Mesendoderm (in vitro differentiated cells): ENCODE measurements around the gene HTT.

Experiments
- DNase-seq: peaks from one replicate; pipeline ENCODE4 v3.0.0; 2013
- H2AK5ac ChIP-seq: 2 replicates; pipeline ENCODE4 v1.6.1; 2013; ENCODE audit warnings: low read length, inconsistent platforms
- H2BK120ac ChIP-seq: 2 replicates; pipeline ENCODE4 v1.6.1; 2013; ENCODE audit warnings: low read depth, mild to moderate bottlenecking, low read length, moderate library complexity, mixed read lengths
- H2BK15ac ChIP-seq: replicated peaks from 2 replicates; pipeline ENCODE4 v1.6.1; 2013; ENCODE audit warnings: low read depth, mild to moderate bottlenecking, moderate library complexity
- H2BK5ac ChIP-seq: 2 replicates; pipeline ENCODE4 v1.6.1; 2013; ENCODE audit warnings: low read length, inconsistent platforms
- H3K18ac ChIP-seq: 2 replicates; pipeline ENCODE4 v1.6.1; 2013; ENCODE audit warnings: mild to moderate bottlenecking, low read length, mixed read lengths
- H3K23ac ChIP-seq: one replicate; pipeline ENCODE4 v1.6.1; 2013; ENCODE audit warnings: low read length
- H3K27ac ChIP-seq: 2 replicates; pipeline ENCODE4 v1.5.1; 2013; ENCODE audit warnings: low read depth, mild to moderate bottlenecking, inconsistent platforms, low read length, moderate library complexity
- H3K27me3 ChIP-seq: 2 replicates; pipeline ENCODE4 v1.6.1; 2013; ENCODE audit warnings: low read length, control low read depth, mild to moderate bottlenecking, inconsistent platforms; ENCODE audit not compliant: insufficient read depth, poor library complexity
- H3K36me3 ChIP-seq: 2 replicates; pipeline ENCODE4 v1.6.1; 2013; ENCODE audit warnings: low read length, inconsistent platforms; ENCODE audit not compliant: control insufficient read depth, insufficient read depth
- H3K4ac ChIP-seq: one replicate; pipeline ENCODE4 v1.6.1; 2013; ENCODE audit warnings: low read depth, mild to moderate bottlenecking, low read length, moderate library complexity
- H3K4me1 ChIP-seq: 2 replicates; pipeline ENCODE4 v1.6.1; 2013; ENCODE audit warnings: low read depth, low read length, inconsistent platforms; ENCODE audit not compliant: control insufficient read depth
- H3K4me2 ChIP-seq: 2 replicates; pipeline ENCODE4 v1.6.1; 2013; ENCODE audit warnings: low read length
- H3K4me3 ChIP-seq: 2 replicates; pipeline ENCODE4 v1.5.1; 2013; ENCODE audit warnings: mild to moderate bottlenecking, low read length
- H3K56ac ChIP-seq: one replicate; pipeline ENCODE4 v1.6.1; 2013; ENCODE audit warnings: low read length
- H3K79me1 ChIP-seq: 2 replicates; pipeline ENCODE4 v1.6.1; 2013; ENCODE audit warnings: low read length, inconsistent platforms
- H3K79me2 ChIP-seq: 2 replicates; pipeline ENCODE4 v1.6.1; 2013; ENCODE audit warnings: mild to moderate bottlenecking, low read length; ENCODE audit not compliant: control insufficient read depth, insufficient read depth
- H3K9ac ChIP-seq: 2 replicates; pipeline ENCODE4 v1.6.1; 2013; ENCODE audit warnings: low read length, inconsistent platforms
- H4K5ac ChIP-seq: one replicate; pipeline ENCODE4 v1.6.1; 2013; ENCODE audit warnings: low read length
- H4K8ac ChIP-seq: one replicate; pipeline ENCODE4 v1.6.1; 2013; ENCODE audit warnings: low read depth, mild to moderate bottlenecking, control low read depth, low read length, moderate library complexity
- WGBS: extraction: QIAGEN DNeasy Blood & Tissue Kit; methylation state at CpG from one replicate; pipeline ENCODE4 v1.1.7; 2013; ENCODE audit warnings: low lambda C conversion rate, missing lambda C conversion rate; ENCODE audit not compliant: insufficient coverage; ENCODE audit errors: extremely low coverage; 5-methylcytosine and 5-hydroxymethylcytosine counted together

The HTT gene

DNA sequence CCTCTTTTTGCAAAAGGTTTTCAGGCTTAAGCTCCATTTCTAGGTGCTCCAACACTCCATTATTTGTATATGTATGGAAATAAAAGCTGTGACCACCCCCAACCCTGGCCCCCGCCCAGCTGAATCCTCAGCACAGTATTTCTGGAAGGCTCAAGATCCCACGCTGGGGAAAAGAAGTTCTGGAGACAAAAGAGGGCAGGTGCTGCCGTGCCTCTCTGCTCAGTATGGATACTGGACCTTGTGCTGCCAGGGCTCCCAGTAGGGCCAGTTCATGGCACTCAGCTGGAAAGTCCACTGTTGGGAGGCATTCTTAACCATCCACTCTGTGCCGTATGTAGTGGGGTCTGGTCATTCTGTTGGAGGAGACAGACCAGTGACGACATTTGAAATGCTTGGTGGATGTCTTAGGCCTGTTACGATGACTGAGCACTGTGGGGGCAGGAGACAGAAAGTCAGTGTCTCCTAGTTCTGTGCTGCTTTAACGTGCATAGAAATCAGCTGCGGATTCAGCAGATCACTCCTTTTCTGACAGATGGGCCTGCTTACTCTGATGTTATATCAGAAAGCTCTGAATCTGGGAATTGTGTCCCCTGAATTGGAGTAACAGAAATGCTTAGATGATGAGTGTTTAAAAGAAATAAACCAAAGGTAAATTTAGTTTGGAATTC lies 126.1 kb downstream of the HTT start:
- Histone ChIP-seq H2BK120ac (no peak overlapping the region), H3K27ac (no peak overlapping the region), H2AK5ac (no peak overlapping the region)

GRCh38 chr4:3201718-3202702 lies 127.5 kb downstream of the HTT start:
- Histone ChIP-seq H2BK5ac (no peak overlapping the region), H2BK15ac (no peak overlapping the region), H3K79me2 (no peaks in the 10 kb centered on the region), H3K4me2 (no peak overlapping the region), H3K23ac (no peak overlapping the region), H4K5ac (no peak overlapping the region), H3K36me3 (peaks cover 5% of the 10 kb centered on the region), H3K27me3 (no peaks in the 10 kb centered on the region), H2AK5ac (no peak overlapping the region), H3K18ac (no peak overlapping the region), H4K8ac (no peak overlapping the region), H3K79me1 (no peaks in the 10 kb centered on the region), H3K56ac (no peak overlapping the region), H3K9ac (no peak overlapping the region), H3K27ac (no peak overlapping the region), H3K4ac (no peak overlapping the region), H3K4me1 (no peaks in the 10 kb centered on the region), H3K4me3 (no peak overlapping the region), H2BK120ac (no peak overlapping the region)
- DNase-seq: peak; percentile 6
- WGBS: no CpG with 5 or more reads among the region's 11 CpGs

More for the DNA sequence above, 126.1 kb downstream of the HTT start:
- no peak overlapping the region for H3K9ac ChIP-seq
- no peak overlapping the region for H3K56ac ChIP-seq
- no peaks in the 10 kb centered on the region for H3K4me1 ChIP-seq
- H3K4me2 ChIP-seq: no peak overlapping the region
- H3K36me3 ChIP-seq: no peaks in the 10 kb centered on the region
- no peaks in the 10 kb centered on the region for H3K79me1 ChIP-seq
- H2BK15ac ChIP-seq: no peak overlapping the region
- no peak overlapping the region for H3K23ac ChIP-seq
- no peak overlapping the region for H3K18ac ChIP-seq
- H4K8ac ChIP-seq: no peak overlapping the region
- H3K79me2 ChIP-seq: no peaks in the 10 kb centered on the region
- no peak overlapping the region for H4K5ac ChIP-seq
- no peak for DNase-seq
- H2BK5ac ChIP-seq: no peak overlapping the region
- no CpG with 5 or more reads among the region's 8 CpGs for WGBS
- no peak overlapping the region for H3K4ac ChIP-seq
- H3K4me3 ChIP-seq: no peak overlapping the region
- H3K27me3 ChIP-seq: no peaks in the 10 kb centered on the region

GRCh38 chr4:3202836-3203820 lies 128.6 kb downstream of the HTT start:
- no peak overlapping the region for H3K23ac ChIP-seq
- H3K4me2 ChIP-seq: no peak overlapping the region
- H4K8ac ChIP-seq: no peak overlapping the region
- H3K18ac ChIP-seq: no peak overlapping the region
- no peaks in the 10 kb centered on the region for H3K4me1 ChIP-seq
- H3K27me3 ChIP-seq: no peaks in the 10 kb centered on the region
- H3K56ac ChIP-seq: no peak overlapping the region
- H4K5ac ChIP-seq: no peak overlapping the region
- H3K27ac ChIP-seq: no peak overlapping the region
- no peak for DNase-seq
- no peak overlapping the region for H2BK5ac ChIP-seq
- H3K79me1 ChIP-seq: no peaks in the 10 kb centered on the region
- H3K36me3 ChIP-seq: peaks cover 5% of the 10 kb centered on the region
- H2AK5ac ChIP-seq: no peak overlapping the region
- H2BK120ac ChIP-seq: no peak overlapping the region
- no peak overlapping the region for H2BK15ac ChIP-seq
- no peak overlapping the region for H3K4ac ChIP-seq
- H3K79me2 ChIP-seq: no peaks in the 10 kb centered on the region
- no peak overlapping the region for H3K9ac ChIP-seq
- no CpG with 5 or more reads among the region's 22 CpGs for WGBS
- H3K4me3 ChIP-seq: no peak overlapping the region

- Histone ChIP-seq H4K8ac (no peak overlapping the region), H2AK5ac (no peak overlapping the region), H3K4me3 (no peak overlapping the region), H3K36me3 (peaks cover 9% of the 10 kb centered on the region), H3K27ac (no peak overlapping the region), H3K56ac (no peak overlapping the region), H3K4ac (no peak overlapping the region), H3K79me1 (no peaks in the 10 kb centered on the region), H2BK15ac (no peak overlapping the region), H3K27me3 (no peaks in the 10 kb centered on the region), H3K79me2 (no peaks in the 10 kb centered on the region), H3K4me1 (no peaks in the 10 kb centered on the region), H3K4me2 (no peak overlapping the region), H2BK120ac (no peak overlapping the region), H4K5ac (no peak overlapping the region), H2BK5ac (no peak overlapping the region), H3K23ac (no peak overlapping the region), H3K9ac (no peak overlapping the region), H3K18ac (no peak overlapping the region)
- WGBS: no CpG with 5 or more reads among the region's 8 CpGs
- no peak for DNase-seq
Observed at GRCh38 chr4:3203971-3204431, 129.5 kb downstream of the HTT start.

DNA sequence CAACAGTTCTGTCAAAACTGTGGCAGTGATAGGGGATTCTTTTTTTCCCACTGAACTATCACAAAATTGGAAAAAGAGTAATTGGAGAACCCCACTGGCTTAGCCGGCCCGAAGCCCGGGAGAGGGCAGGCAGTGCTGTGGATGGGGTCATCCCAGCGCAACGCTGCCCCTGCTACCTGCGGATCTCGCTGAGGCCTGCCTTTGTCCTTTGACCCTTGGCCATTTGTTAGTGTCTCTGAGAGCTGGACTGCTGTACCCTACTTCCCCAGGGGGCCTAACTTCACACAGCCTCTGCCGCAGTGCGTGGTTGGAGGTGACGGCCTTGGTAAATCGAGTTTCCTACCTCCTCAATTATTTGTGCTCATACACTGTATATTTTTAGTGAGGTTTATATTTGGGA lies 131.5 kb downstream of the HTT start:
- Histone ChIP-seq H3K56ac (no peak overlapping the region), H2AK5ac (no peak overlapping the region), H4K8ac (no peak overlapping the region), H3K79me1 (no peaks in the 10 kb centered on the region), H2BK5ac (no peak overlapping the region), H3K27me3 (no peaks in the 10 kb centered on the region), H3K4ac (no peak overlapping the region), H3K23ac (no peak overlapping the region), H3K4me1 (no peaks in the 10 kb centered on the region), H3K18ac (no peak overlapping the region), H3K4me3 (no peak overlapping the region), H2BK15ac (no peak overlapping the region), H2BK120ac (no peak overlapping the region), H3K9ac (no peak overlapping the region), H4K5ac (no peak overlapping the region), H3K36me3 (peaks cover 18% of the 10 kb centered on the region), H3K4me2 (no peak overlapping the region), H3K27ac (no peak overlapping the region), H3K79me2 (no peaks in the 10 kb centered on the region)
- no peak for DNase-seq
- no CpG with 5 or more reads among the region's 11 CpGs for WGBS
